H1 (cell line): ENCODE results near the gene PLEKHN1. TPM values are rescaled to one million over a fixed set of nuclear protein-coding genes. Genes with fewer than 3 reads are reported as not detected.

Experiments
- CTCF ChIA-PET: fragments of 300-600 bp; sonication (Branson Sonifier 250); formaldehyde crosslinking; loops from one replicate; lab custom pipeline; 2021; ENCODE audit not compliant: partially characterized antibody; lab: Charles Lee
- POLR2A ChIA-PET: fragments of 300-600 bp; sonication (Branson Sonifier 250); formaldehyde crosslinking; loops from one replicate; lab custom pipeline; 2021; ENCODE audit warnings: inconsistent platforms; ENCODE audit not compliant: partially characterized antibody; lab: Charles Lee
- DNase-seq, 2 experiments: peaks; one replicate each; pipeline versions ENCODE4 v3.0.0 to v3.0.0-alpha.2; 2010 to 2022; ENCODE audit warnings: low spot score in 2 of 2, low read depth in 1 of 2, mixed read lengths in 1 of 2
- FAIRE-seq: peaks from 2 replicates; lab custom pipeline; 2011; peaks lifted over from hg19 to GRCh38; lab: Jason Lieb, UNC
- H2AFZ ChIP-seq: 2 replicates; pipeline ENCODE4 v1.8.1; 2012; ENCODE audit warnings: low read length, inconsistent platforms
- H2AK5ac ChIP-seq: 2 replicates; pipeline ENCODE4 v1.6.1; 2013; ENCODE audit warnings: low read depth, low read length
- H2BK120ac ChIP-seq: replicated peaks from 2 replicates; pipeline ENCODE3; 2013; ENCODE audit warnings: low read depth, low read length, inconsistent platforms
- H2BK12ac ChIP-seq: 2 replicates; pipeline ENCODE4 v1.6.1; 2013; ENCODE audit warnings: low read depth, low read length
- H2BK15ac ChIP-seq: 2 replicates; pipeline ENCODE4 v1.6.1; 2013; ENCODE audit warnings: low read length
- H2BK20ac ChIP-seq: 2 replicates; pipeline ENCODE4 v1.6.1; 2013; ENCODE audit warnings: low read length
- H2BK5ac ChIP-seq: 2 replicates; pipeline ENCODE4 v1.6.1; 2013; ENCODE audit warnings: low read depth, low read length
- H3K14ac ChIP-seq: 2 replicates; pipeline ENCODE4 v1.6.1; 2013; ENCODE audit warnings: inconsistent platforms; ENCODE audit not compliant: insufficient read length
- H3K18ac ChIP-seq: 2 replicates; pipeline ENCODE4 v1.6.1; 2013; ENCODE audit warnings: low read length; ENCODE audit errors: extremely low read depth
- H3K23ac ChIP-seq: 2 replicates; pipeline ENCODE4 v1.6.1; 2013; ENCODE audit warnings: inconsistent platforms; ENCODE audit not compliant: insufficient read length
- H3K23me2 ChIP-seq: 2 replicates; pipeline ENCODE4 v1.6.1; 2013; ENCODE audit warnings: low read depth, low read length
- H3K27ac ChIP-seq: 2 replicates; pipeline ENCODE4 v1.6.1; 2011; ENCODE audit warnings: low read depth, low read length, inconsistent platforms
- H3K27me3 ChIP-seq, 4 experiments: replicated peaks in 1 of 4; 1 replicate in 1 of 4; 2 replicates in 3 of 4; pipeline versions ENCODE4 v1.6.1 to v1.8.1; 2011 to 2013; ENCODE audit warnings: low read length in 3 of 4, mild to moderate bottlenecking in 3 of 4, inconsistent platforms in 2 of 4, mixed read lengths in 2 of 4, moderate library complexity in 1 of 4; ENCODE audit not compliant: control insufficient read depth in 3 of 4, insufficient read depth in 3 of 4; ENCODE audit errors: extremely low read depth in 1 of 4
- H3K36me3 ChIP-seq, 4 experiments: 2 replicates each; pipeline versions ENCODE4 v1.6.1 to v1.8.1; 2011 to 2013; ENCODE audit warnings: mild to moderate bottlenecking in 4 of 4, low read length in 3 of 4, moderate library complexity in 2 of 4, control low read depth in 1 of 4, inconsistent platforms in 1 of 4; ENCODE audit not compliant: insufficient read depth in 4 of 4, control insufficient read depth in 2 of 4
- H3K4ac ChIP-seq: replicated peaks from 2 replicates; pipeline ENCODE3; 2013; ENCODE audit warnings: low read length, low read depth, mixed read lengths, inconsistent platforms; ENCODE audit not compliant: insufficient read length
- H3K4me1 ChIP-seq, 4 experiments: replicated peaks in 1 of 4; 1 replicate in 1 of 4; 2 replicates in 3 of 4; pipeline versions ENCODE4 v1.6.1 to v1.8.1; 2011 to 2013; ENCODE audit warnings: low read length in 3 of 4, inconsistent platforms in 2 of 4, mixed read lengths in 1 of 4; ENCODE audit not compliant: insufficient read depth in 4 of 4, control insufficient read depth in 3 of 4
- H3K4me2 ChIP-seq, 2 experiments: 2 replicates each; pipeline versions ENCODE4 v1.6.1 to v1.8.1; 2011 to 2013; ENCODE audit warnings: low read depth in 2 of 2, low read length in 2 of 2, control low read depth in 1 of 2, inconsistent platforms in 1 of 2, mild to moderate bottlenecking in 1 of 2; ENCODE audit not compliant: insufficient read depth in 1 of 2
- H3K4me3 ChIP-seq, 4 experiments: fragments of 200-600, 300-600 bp in 1 of 4; sonication (generic), shearing (Covaris generic), sonication (Bioruptor Twin) in 1 of 4; 2 replicates each; pipeline versions ENCODE4 v1.5.1 to v1.8.1; 2011 to 2016; ENCODE audit warnings: low read length in 4 of 4, low read depth in 3 of 4, control low read depth in 2 of 4, inconsistent platforms in 2 of 4, mild to moderate bottlenecking in 2 of 4, mixed read lengths in 1 of 4, moderate library complexity in 1 of 4; ENCODE audit not compliant: insufficient read depth in 2 of 4; ENCODE audit errors: extremely low read depth in 1 of 4
- H3K56ac ChIP-seq: replicated peaks from 2 replicates; pipeline ENCODE3; 2013; ENCODE audit warnings: low read depth, mild to moderate bottlenecking, mixed read lengths, low read length, inconsistent platforms; ENCODE audit not compliant: insufficient read length
- H3K79me1 ChIP-seq: 2 replicates; pipeline ENCODE4 v1.6.1; 2013; ENCODE audit warnings: low read depth, low read length, control low read depth
- H3K79me2 ChIP-seq, 2 experiments: 2 replicates each; pipeline versions ENCODE4 v1.6.1 to v1.8.1; 2012 to 2013; ENCODE audit warnings: low read length in 2 of 2, mild to moderate bottlenecking in 2 of 2, inconsistent platforms in 1 of 2; ENCODE audit not compliant: insufficient read depth in 2 of 2, control insufficient read depth in 1 of 2
- H3K9ac ChIP-seq, 4 experiments: replicated peaks in 1 of 4; 1 replicate in 1 of 4; 2 replicates in 3 of 4; pipeline versions ENCODE4 v1.6.1 to v1.8.1; 2011 to 2013; ENCODE audit warnings: low read depth in 3 of 4, low read length in 3 of 4, control low read depth in 2 of 4, mild to moderate bottlenecking in 2 of 4, moderate library complexity in 2 of 4, inconsistent platforms in 1 of 4; ENCODE audit errors: extremely low read depth in 1 of 4
- H3K9me3 ChIP-seq, 2 experiments: 2 replicates each; pipeline versions ENCODE4 v1.6.1 to v1.8.1; 2012 to 2013; ENCODE audit warnings: mild to moderate bottlenecking in 2 of 2, moderate library complexity in 2 of 2, control low read depth in 1 of 2, inconsistent platforms in 1 of 2, low read depth in 1 of 2, low read length in 1 of 2, mixed read lengths in 1 of 2; ENCODE audit not compliant: insufficient read depth in 2 of 2
- H4K20me1 ChIP-seq, 2 experiments: replicated peaks in 1 of 2; 2 replicates each; pipeline versions ENCODE3 to v1.8.1; 2011 to 2013; ENCODE audit warnings: inconsistent platforms in 2 of 2, low read length in 2 of 2, mild to moderate bottlenecking in 1 of 2; ENCODE audit not compliant: insufficient read depth in 2 of 2, control insufficient read depth in 1 of 2
- H4K5ac ChIP-seq: 2 replicates; pipeline ENCODE4 v1.6.1; 2013; ENCODE audit warnings: low read length, low read depth, mixed read lengths, inconsistent platforms; ENCODE audit not compliant: insufficient read length
- H4K8ac ChIP-seq: 2 replicates; pipeline ENCODE4 v1.8.0; 2013; ENCODE audit warnings: mild to moderate bottlenecking, moderate library complexity, low read length, inconsistent platforms; ENCODE audit not compliant: insufficient read depth; ENCODE audit errors: extremely low read depth
- H4K91ac ChIP-seq: replicated peaks from 2 replicates; pipeline ENCODE3; 2013; ENCODE audit warnings: low read length, mixed read lengths, inconsistent platforms; ENCODE audit not compliant: insufficient read length
- E2F6 ChIP-seq: IDR thresholded peaks from 2 replicates; pipeline ENCODE4 v1.6.1; 2012; ENCODE audit warnings: inconsistent platforms
- EZH2 ChIP-seq: fragments of 200-600 bp; sonication (generic); IDR thresholded peaks from 2 replicates; pipeline ENCODE4 v1.7.1; 2012; ENCODE audit warnings: low read depth, mild to moderate bottlenecking, moderate library complexity, low read length, inconsistent platforms; ENCODE audit not compliant: severe bottlenecking
- KDM4A ChIP-seq: IDR thresholded peaks from one replicate; pipeline ENCODE4 v1.7.1; 2012; ENCODE audit warnings: low read depth, mild to moderate bottlenecking, moderate library complexity, low read length, inconsistent platforms; ENCODE audit not compliant: severe bottlenecking
- MAX ChIP-seq: IDR thresholded peaks from 2 replicates; pipeline ENCODE4 v1.6.1; 2012; ENCODE audit warnings: inconsistent platforms
- RAD21 ChIP-seq, 2 experiments: IDR thresholded peaks in 1 of 2; conservative IDR thresholded peaks in 1 of 2; 2 replicates each; pipeline ENCODE4 v1.6.1; 2011; ENCODE audit warnings: low read depth in 2 of 2, low read length in 2 of 2, improper control_type of control experiment in 1 of 2, inconsistent platforms in 1 of 2, mild to moderate bottlenecking in 1 of 2, moderate library complexity in 1 of 2
- RBBP5 ChIP-seq: IDR thresholded peaks from 2 replicates; pipeline ENCODE4 v1.7.1; 2012; ENCODE audit warnings: low read depth, mild to moderate bottlenecking, inconsistent platforms, low read length, moderate library complexity, borderline replicate concordance
- WGBS, 2 experiments: shearing (Covaris generic) in 1 of 2; methylation state at CpG; one replicate each; pipeline versions ENCODE4 v1.1.6 to v1.1.7; 2013 to 2015; ENCODE audit warnings: low lambda C conversion rate in 2 of 2, mixed read lengths in 2 of 2, inconsistent platforms in 1 of 2, low coverage in 1 of 2, missing lambda C conversion rate in 1 of 2; ENCODE audit not compliant: insufficient replicate concordance in 2 of 2, insufficient coverage in 1 of 2, insufficient read length in 1 of 2; ENCODE audit errors: extremely low coverage in 1 of 2, missing lambda C conversion rate in 1 of 2; 5-methylcytosine and 5-hydroxymethylcytosine counted together
- polyA plus RNA-seq, 7 experiments: library from polyadenylated mRNA; depleted of rRNA in 3 of 7; stranded (reverse) in 5 of 7; unstranded in 2 of 7; fragments of >200 nt in 5 of 7; fragments of 200-250 nt in 2 of 7; gene quantifications; 1 replicate in 5 of 7; 2 replicates in 1 of 7; 4 replicates in 1 of 7; pipeline versions ENCODE4 v1.2.1 to v1.2.3, GENCODE V29; 2011 to 2013; ENCODE audit warnings: missing spikeins in 2 of 7, mixed read lengths in 2 of 7
- total RNA-seq: library from RNA; stranded (reverse); fragmentation: NEBNext Ultra II Directional; extraction: Animal tissue kit (Norgen Biotek cat#: 25700); gene quantifications from 2 replicates; pipeline ENCODE4 v1.2.1, GENCODE V29; 2021
- TF ChIP-seq, protein P1 (sequence below): IDR thresholded peaks from 2 replicates; pipeline ENCODE4 v1.6.1; 2012; ENCODE audit warnings: low read length, inconsistent platforms

Gene PLEKHN1
- total and polyA plus RNA-seq, 2 of the 8 experiments (the other 6 are each of a cell fraction or from before 2014, with no cell fraction given): 0.39 to 1.5 TPM

DNA sequence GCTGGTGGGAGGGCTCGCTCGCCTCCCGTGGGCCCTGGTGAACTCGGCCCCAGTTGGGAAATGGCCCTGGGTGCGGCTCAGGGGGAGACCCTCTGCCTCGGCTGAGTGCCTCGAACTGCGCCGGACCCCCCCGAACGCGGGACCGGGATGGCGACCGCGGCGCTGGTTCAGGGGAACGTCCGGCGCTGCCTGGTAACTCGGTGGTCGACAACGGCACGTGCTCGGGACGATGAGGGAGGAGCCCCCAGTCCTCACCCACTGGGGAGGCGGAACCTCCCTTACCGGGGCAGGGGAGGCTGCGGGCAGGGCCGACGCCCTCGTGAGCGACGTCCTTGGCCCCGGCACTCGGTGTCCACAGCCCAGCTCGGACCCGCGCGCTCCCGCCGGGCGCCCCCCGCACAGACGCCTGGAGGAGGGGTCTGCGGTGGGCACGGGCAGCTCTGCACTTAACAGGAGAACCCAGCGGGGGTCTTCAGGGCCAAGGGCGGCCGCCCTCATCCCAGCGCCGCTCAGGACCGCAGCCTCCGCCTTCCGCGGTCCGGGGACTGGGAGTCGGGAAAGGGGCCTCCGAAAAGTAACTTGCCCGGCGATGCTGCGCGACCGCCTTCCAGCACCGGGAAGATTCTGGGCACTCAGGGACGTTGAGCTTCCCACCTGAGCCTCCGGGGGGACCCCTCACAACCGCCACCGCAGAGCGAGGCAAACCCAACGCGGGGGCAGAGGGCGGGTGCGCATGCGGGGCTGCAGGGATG is 31.9 kb downstream of the PLEKHN1 start:
- Histone ChIP-seq H2BK12ac (peak overlapping the region; percentile 3; the same call in 1 of the 2 replicates), H2BK20ac (no peak overlapping the region), H3K9ac (no peak overlapping the region), H3K23me2 (peaks cover 13% of the 10 kb centered on the region; the same call in 1 of the 2 replicates), H3K14ac (no peak overlapping the region), H3K23ac (no peak overlapping the region), H3K27me3 (peaks cover 47 to 80% (median 69%) of the 10 kb centered on the region in 4 experiments), H4K8ac (no peak overlapping the region; the same call in 1 of the 2 replicates), H3K4ac (peak overlapping the region; percentile 69), H3K4me3 (peak overlapping the region; percentile 8 to 77 (median 35); a peak in 6 of 8 replicates), H2AK5ac (no peak overlapping the region), H2BK5ac (no peak overlapping the region), H3K79me2 (no peaks in the 10 kb centered on the region), H2BK15ac (no peak overlapping the region), H3K36me3 (peaks cover 0 to 18% (median 0%) of the 10 kb centered on the region in 4 experiments; a peak in 1 of 8 replicates), H4K91ac (peak overlapping the region; percentile 40), H2AFZ (no peak overlapping the region), H3K56ac (no peak overlapping the region), H4K20me1 (peaks cover 0 to 8% of the 10 kb centered on the region in 2 experiments), H3K27ac (no peak overlapping the region), H3K4me1 (peaks cover 0 to 22% (median 12%) of the 10 kb centered on the region in 4 experiments; a peak in 6 of 7 replicates), H4K5ac (no peak overlapping the region), H3K18ac (peak overlapping the region; percentile 93), H3K79me1 (no peaks in the 10 kb centered on the region), H2BK120ac (no peak overlapping the region), H3K9me3 (no peaks in the 10 kb centered on the region; a peak in 1 of 4 replicates), H3K4me2 (peak overlapping the region; percentile 56 to 65)
- FAIRE-seq: no peak
- DNase-seq: peak in 1 of 2 experiments; percentile 63
- ChIA-PET POLR2A (interaction anchor here (1.0 to 2.6 kb wide), 5 partner anchors 16 to 57 kb away, joined by 3 to 20 read pairs (median 4); partner anchors contain the start of gene PERM1), CTCF (interaction anchor here (0.6 to 3.6 kb wide), 8 partner anchors 9 to 124 kb away, joined by 3 to 40 read pairs (median 4); partner anchors contain the start of genes AGRN and PERM1)
- 19% methylated on average over 57 of the region's 75 CpGs; no CpG with 5 or more reads in 1 of the 2 experiments for WGBS, 2 experiments
- TF ChIP-seq, protein P1, sequence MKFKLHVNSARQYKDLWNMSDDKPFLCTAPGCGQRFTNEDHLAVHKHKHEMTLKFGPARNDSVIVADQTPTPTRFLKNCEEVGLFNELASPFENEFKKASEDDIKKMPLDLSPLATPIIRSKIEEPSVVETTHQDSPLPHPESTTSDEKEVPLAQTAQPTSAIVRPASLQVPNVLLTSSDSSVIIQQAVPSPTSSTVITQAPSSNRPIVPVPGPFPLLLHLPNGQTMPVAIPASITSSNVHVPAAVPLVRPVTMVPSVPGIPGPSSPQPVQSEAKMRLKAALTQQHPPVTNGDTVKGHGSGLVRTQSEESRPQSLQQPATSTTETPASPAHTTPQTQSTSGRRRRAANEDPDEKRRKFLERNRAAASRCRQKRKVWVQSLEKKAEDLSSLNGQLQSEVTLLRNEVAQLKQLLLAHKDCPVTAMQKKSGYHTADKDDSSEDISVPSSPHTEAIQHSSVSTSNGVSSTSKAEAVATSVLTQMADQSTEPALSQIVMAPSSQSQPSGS: no peak
- TF ChIP-seq RBBP5: no peak
- TF ChIP-seq RAD21 (IDR thresholded peaks at IDR 0.05 in 1 of 2, conservative IDR thresholded peaks at IDR 0.05 in 1 of 2; ENCODE audit: low read depth in 2 of 2, low read length in 2 of 2): peak in 1 of 2 experiments; percentile 14; a peak in 1 of 4 replicates
- TF ChIP-seq MAX: peak; percentile 77
- TF ChIP-seq E2F6: peak; percentile 40
- TF ChIP-seq EZH2: peak; percentile 18
- TF ChIP-seq KDM4A: peak; percentile 28
